Activated T-helper 1 cell treated with anti-CD3 and anti-CD28 coated beads, Interleukin-2, amount 50 U/mL, for 16 hours (primary cell): ENCODE results near the gene ACOX3.
"Not testable (repeated sequence)": the region's sequence is repeated elsewhere in the genome, so short reads cannot be mapped to it uniquely, and the experiment has no call there.

Experiments
- DNase-seq, 2 donors: peaks; one replicate each; pipeline ENCODE4 v3.0.0-alpha.2; 2020; ENCODE audit warnings: low read depth in 1 of 2, low spot score in 1 of 2

ACOX3 gene

GRCh38 chr4:8435656-8436121, 4.8 kb downstream of the ACOX3 start:
- no peak for DNase-seq

GRCh38 chr4:8434251-8435073, 6.1 kb downstream of the ACOX3 start:
- no peak for DNase-seq

- DNase-seq, result no peak
Observed at GRCh38 chr4:8433136-8433535, 7.4 kb downstream of the ACOX3 start.

DNA sequence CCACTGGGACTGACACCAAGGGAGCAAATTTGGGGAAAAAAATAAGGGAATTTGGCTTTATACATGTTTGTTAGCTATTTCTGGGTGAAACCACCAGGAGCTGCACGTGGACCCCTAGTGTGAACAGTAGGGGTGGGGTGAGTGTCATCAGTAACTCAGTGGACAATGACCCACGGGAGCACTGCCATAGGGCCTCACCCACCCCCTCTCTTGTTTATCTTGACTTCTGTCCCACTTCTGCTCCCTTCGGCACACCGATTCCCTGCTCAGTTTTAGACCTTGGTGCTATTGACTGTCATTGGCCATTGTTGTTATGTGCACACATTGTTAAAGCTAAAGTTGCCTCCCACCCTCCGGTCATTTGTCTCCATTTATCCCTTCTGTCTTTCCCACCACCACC, 9.0 kb downstream of the ACOX3 start:
- DNase-seq, result no peak

DNA sequence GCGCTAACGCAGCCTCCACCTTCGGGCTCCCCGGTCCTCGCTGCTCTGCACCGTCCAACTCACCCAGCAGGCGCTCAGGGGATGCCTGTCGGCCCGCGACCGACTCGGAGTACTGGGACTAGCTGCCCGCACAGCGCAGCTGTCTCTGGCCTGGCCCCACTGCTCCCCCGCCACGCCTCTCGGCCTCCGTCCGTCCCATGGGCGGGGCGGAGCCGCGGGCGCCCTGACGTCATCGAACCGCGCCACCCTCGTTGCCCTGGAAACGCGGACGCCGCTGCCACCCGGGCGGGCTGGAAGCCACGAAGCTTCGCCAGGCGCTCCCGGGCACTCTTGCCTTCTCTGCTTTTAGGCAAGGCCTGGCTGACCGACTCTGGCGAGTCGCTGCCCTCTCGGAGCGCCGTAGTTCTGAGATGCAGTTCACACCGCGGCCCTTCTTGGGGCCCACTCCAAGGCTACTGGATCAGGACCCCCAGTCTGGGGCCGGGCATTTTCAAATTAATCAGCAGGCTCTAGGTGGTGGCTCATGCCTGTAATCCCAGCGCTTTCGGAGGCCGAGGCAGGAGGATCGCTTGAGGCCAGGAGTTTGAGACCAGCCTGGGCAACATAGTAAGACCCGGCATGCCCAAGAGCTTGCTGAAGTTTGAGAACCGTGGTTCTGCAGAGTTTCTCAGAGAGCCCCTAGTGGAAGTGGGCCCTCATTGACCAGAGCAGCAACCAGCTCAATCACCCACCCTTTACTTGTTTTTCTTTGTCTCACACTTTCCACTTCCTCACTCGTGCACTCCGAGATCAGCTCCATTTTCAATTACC, 12.0 kb downstream of the ACOX3 start:
- DNase-seq, result peak; percentile 89

DNA sequence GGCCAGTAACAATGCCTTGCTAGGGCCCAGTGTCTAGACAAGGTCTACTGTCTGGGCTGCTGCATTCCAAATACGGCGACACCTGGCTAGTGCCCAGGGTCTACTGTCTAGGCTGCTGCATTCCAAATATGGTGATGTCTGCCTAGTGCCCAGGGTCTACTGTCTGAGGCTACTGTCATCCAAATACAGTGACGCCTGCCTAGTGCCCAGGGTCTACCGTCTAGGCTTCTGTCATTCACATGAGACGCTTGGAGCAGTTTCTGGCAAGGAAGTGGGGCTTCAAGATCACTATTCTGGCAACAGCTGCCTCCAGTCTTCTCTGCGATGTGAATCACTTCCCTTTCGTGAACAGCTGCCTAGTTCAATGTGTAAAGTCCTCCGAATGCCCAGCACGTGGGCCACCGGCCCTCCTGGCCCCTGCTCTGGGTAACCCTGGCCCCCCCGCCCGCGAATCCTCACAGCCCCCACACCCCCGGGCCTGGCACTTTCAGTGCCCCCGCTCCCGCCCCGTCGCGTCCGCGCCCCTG, 12.7 kb downstream of the ACOX3 start:
- no peak for DNase-seq

DNA sequence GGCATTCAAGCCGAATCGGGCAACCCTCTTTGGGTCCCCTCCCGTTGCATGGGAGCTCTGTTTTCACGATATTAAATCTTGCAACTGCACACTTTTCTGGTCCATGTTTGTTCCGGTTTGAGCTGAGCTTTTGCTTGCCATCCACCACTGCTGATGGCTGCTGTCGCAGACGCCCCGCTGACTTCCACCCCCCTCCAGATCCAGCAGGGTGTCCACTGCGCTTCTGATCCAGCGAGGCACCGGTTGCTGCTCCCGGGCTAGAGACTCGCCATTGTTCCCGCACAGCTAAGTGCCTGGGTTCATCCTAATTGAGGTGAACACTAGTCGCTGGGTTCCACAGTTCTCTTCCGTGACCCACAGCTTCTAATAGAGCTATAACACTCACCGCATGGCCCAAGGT, 13.3 kb downstream of the ACOX3 start:
- no peak for DNase-seq

DNA sequence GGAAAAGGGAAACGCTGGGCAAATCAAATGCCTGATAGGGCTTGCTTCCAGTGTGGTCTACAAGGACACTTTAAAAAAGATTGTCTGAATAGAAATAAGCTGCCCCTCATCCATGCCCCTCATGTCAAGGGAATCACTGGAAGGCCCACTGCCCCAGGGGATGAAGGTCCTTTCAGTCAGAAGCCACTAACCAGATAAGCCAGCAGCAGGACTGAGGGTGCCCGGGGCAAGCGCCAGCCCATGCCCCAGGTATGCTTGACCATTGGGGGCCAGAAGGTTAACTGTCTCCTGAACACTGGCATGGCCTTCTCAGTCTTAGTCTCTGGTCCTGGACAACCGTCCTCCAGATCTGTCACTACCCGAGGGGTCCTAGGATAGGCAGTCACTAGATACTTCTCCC, 17.7 kb downstream of the ACOX3 start:
- DNase-seq, result no peak

DNA sequence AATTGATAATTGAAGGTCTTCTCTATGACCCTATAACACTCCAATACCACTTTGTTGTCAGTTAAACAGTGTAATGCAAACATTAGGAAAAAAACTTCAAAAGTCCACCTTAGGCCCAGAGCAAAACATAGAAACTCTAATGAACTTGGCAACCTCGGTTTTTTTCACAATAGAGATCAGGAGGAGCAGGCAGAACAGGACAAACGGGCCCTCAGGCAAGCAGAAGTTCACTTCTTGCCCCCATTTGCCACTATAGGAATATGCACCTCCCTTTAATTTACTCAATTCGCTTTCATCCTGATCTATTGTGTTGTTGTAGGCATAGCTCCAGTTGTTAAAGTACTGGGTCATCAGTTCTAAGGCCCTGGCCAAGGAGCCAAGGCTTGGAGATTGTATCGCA, 18.2 kb downstream of the ACOX3 start:
- no peak for DNase-seq

GRCh38 chr4:8420151-8420550, 20.4 kb downstream of the ACOX3 start:
- DNase-seq, result not testable (repeated sequence)

- DNase-seq, result peak in 1 of 2 donors; percentile 36
Observed at GRCh38 chr4:8419222-8420041, 21.1 kb downstream of the ACOX3 start.

DNA sequence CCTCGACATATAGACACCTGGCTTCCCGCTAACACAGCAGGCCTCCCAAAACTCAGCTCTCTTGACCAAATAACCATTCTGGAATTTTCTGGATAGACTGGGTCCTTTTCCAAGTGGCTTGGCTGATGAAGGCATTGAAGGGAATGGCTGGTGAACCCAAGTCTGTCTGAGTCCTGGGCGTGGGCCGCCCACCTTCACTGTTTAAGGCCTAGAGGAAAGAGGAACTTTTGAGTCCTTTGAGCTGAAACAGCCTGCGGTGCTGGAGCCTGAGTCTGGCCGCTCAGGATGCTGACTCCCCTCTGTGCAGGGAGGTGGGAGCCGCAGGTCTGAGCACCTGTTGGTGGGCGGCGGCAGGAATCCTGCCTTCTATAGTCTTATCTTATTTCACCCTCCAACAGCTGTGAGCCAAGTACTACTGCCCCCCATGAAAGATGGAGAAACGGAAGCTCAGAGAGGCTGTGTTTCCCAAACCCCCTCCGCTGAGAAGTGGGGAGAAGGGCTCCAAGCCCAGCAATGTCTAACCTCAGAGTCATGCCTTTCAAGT, 23.4 kb downstream of the ACOX3 start:
- DNase-seq, result no peak

GRCh38 chr4:8414377-8414776, 26.1 kb downstream of the ACOX3 start:
- peak in 1 of 2 donors; percentile 19 for DNase-seq

DNA sequence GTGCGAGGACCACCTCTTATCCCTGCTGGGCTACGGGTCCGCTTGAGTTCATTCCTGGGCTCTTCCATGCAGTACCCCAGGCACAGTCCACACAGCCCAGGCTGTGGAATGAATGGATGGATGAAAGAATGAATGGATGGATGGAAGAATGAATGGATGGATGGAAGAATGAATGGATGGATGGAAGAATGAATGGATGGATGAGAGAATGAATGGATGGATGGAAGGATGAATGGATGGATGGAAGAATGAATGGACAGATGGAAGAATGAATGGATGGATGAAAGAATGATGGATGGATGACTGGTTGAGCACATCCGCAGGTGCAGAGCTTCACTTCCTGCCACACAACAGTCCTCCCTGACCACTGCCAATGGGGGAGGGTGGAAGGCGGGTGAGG, 28.2 kb downstream of the ACOX3 start:
- no peak for DNase-seq

DNA sequence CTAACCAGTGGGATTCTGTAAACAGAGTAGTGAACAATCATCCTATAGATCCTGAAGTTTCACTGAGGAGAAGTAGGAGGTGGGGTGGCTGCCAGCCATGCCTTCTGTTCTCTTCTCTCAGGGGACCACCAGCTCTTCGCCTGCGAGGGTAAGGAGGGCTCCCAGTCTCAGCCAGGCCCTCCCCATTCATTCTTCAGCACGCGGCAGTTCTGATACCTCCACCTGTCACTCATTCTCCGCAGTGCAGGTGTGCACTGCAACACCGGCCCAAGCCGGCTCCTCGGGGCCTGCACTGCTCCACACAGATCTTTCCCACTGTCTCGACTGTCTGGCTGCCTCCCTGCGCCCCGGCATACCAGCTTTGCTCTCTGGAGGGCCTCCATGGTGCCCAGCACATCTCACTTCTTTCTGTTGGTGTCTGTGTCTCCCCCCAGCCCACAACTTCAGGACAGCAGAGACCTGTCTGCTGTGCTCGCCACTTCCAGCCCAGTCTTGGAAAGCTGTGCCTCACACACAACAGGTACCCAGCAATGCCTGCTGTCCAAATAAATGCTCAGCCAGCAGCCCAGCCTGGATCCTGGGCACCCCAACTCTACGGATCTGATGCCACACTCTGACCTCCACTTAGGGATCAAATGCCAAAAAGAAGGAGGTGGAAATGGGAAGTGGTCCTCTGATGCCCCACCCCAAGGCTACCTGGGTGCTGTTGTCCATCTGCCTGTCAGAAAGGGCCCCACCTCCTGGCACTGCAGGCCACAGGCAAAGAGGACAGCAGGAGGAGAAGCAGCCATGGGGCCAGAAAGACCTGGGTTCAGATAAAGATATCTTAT, 29.0 kb downstream of the ACOX3 start:
- no peak for DNase-seq

GRCh38 chr4:8410641-8411271, 29.8 kb downstream of the ACOX3 start:
- no peak for DNase-seq

DNA sequence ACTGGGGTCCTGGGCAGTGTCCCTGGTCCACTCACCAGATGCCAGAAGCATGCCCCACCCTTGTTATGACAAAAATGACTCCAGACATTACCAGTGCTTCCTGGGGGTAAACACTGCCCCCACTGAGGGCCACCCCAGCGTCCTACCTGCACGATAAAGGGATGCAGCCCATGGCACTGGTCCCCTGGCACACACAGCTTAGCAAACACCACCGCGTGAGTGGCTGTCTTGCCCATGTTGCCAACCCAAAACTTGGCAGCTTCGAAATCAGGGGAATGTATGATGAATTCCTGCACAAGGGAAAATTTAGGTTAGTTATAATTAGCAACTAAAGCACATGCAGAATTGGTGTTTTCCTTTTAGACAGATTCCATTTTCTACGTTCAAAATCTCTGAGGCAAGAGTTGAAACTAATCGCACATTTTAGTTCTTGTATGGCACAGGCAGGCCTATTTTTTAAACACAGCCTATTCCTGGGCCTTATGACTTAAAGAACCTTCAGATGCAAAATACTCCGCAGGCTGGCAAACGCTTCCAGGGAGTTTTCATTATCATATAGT, 30.4 kb downstream of the ACOX3 start:
- no peak for DNase-seq

DNA sequence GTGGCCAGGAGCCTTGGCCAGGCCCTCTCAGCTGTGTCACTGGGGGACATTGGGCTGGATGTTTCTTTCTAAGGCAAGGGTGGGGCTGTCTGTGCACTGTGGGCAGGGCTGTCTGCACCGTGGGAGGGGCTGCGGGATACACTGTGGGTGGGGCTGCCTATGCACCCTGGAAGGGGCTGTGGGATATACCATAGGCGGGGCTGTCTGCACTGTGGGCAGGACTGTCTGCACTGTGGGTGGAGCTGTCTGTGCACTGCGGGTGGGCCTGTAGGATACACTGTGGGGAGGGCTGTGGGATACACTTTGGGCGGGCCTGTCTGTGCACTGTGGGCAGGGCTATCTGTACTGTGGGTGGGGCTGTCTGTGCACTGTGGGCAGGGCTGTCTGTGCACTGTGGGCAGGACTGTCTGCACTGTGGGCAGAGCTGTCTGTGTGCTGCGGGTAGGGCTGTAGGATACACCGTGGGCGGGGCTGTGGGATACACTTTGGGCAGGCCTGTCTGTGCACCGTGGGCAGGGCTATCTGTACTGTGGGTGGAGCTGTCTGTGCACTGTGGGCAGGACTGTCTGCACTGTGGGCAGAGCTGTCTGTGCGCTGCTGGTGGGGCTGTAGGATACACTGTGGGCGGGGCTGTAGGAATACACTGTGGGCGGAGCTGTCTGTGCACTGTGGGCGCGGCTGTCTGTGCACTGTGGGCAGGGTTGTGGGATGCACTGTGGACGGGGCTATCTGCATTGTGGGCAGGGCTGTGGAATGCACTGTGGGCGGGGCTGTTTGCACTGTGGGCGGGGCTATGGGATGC, 31.1 kb downstream of the ACOX3 start:
- peak in 1 of 2 donors; percentile 21 for DNase-seq
